NCI-H345 treated with DMSO at 0.1 percent for 48 hours (cell line): ENCODE measurements around the gene TMBIM4.
"Not testable (repeated sequence)": the region's sequence is repeated elsewhere in the genome, so short reads cannot be mapped to it uniquely, and the experiment has no call there.

ENCODE experiments used
- DNase-seq: peaks from one replicate; lab custom pipeline; 2025; ENCODE audit not compliant: unreplicated experiment; lab: John Stamatoyannopoulos, UW

TMBIM4 gene

DNA sequence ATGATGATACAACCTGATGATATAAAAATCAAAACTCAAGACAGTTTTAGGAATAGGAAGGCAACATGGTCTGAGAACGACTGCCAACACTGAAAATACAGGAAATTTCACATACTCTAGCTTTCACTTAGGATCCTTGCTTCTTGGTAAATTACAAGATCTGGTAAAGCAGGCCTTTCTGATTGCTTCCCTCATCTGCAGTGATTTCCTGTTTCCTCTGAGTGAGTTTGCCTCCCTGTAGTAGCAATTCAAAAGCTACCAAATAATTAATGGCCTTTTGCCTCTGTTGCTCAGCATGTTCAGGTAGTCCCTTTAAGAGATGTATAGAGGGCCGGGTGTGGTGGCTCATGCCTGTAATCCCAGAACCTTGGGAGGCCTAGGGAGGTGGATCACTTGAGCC is 17.2 kb upstream of the TMBIM4 start:
- no peak for DNase-seq

GRCh38 chr12:66184822-66185221 is 15.0 kb upstream of the TMBIM4 start:
- not testable (repeated sequence) for DNase-seq

GRCh38 chr12:66182956-66183355 is 13.2 kb upstream of the TMBIM4 start:
- no peak for DNase-seq

GRCh38 chr12:66176105-66176900 is 6.5 kb upstream of the TMBIM4 start:
- no peak for DNase-seq

DNA sequence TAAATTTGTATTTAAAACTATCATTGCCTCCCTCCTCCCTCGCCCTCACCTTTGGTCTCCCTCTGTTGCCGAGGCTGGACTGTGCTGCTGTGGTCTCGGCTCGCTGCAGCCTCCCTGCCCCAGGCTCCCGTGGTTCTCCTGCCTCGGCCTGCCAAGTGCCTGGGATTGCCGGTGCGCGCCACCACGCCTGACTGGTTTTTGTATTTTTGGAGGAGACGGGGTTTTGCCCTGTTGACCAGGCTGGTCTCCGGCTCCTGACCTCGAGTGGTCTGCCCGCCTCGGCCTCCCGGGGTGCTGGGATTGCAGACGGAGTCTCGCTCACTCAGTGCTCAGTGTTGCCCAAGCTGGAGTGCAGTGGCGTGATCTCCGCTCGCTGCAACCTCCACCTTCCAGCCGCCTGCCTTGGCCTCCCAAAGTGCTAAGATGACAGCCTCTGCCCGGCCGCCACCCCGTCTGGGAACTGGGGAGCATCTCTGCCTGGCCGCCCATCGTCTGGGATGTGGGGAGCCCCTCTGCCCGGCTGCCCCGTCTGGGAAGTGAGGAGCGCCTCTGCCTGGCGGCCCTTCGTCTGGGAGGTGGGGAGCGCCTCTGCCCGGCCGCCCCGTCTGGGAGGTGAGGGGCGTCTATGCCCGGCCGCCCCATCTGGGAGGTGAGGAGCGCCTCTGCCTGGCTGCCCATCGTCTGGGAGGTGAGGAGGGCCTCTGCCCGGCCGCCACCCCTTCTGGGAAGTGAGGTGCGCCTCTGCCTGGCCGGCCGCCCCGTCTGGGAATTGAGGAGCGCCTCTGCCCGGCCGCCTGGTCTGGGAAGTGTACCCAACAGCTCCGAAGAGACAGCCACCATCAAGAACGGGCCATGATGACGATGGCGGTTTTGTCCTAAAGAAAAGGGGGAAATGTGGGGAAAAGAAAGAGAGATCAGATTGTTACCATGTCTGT is 4.9 kb upstream of the TMBIM4 start:
- not testable (repeated sequence) for DNase-seq

GRCh38 chr12:66170606-66171005 is 810 bp upstream of the TMBIM4 start:
- no peak for DNase-seq

GRCh38 chr12:66168410-66168809 is 1.4 kb downstream of the TMBIM4 start:
- no peak for DNase-seq

DNA sequence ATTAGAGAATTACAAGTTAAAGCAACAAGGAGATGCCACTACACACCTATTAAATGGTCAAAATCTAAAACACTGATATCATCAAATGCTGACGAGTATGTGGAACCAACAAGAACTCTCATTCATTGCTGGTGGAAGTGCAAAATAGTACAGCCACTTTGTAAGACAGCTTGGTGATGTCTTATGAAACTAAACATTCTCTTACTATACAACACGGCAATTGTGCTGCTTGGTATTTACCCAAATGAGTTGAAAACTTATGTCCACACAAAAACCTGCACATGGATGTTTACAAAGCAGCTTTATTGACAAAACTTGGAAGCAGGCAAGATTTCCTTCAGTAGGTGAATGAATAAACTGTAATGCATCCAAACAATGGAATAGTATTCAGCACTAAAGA is 3.2 kb downstream of the TMBIM4 start:
- no peak for DNase-seq

- DNase-seq, result no peak
These were observed 4.7 kb downstream of the TMBIM4 start for GRCh38 chr12:66165141-66165540.

DNA sequence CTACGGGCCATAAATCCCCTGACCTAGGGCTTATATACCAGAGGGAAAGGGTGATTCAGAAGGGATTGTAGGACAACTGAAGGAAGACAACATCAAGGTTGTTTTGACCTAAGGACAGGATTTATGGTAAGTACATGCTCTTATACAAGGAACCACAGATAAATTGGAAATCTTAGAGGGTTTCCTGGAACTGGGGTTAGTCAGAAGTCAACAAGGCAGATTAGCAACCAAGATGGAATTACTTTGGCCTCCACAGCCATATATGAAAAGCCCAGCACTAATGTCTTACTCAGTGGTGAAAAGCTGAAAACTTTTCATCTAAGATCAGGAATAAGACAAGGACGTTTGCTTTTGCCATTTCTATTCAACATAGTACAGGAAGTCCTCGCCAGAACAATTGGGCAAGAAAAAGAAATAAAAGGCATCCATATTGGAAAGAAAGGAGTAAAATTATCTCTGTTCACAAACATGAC is 5.4 kb downstream of the TMBIM4 start:
- no peak for DNase-seq

DNA sequence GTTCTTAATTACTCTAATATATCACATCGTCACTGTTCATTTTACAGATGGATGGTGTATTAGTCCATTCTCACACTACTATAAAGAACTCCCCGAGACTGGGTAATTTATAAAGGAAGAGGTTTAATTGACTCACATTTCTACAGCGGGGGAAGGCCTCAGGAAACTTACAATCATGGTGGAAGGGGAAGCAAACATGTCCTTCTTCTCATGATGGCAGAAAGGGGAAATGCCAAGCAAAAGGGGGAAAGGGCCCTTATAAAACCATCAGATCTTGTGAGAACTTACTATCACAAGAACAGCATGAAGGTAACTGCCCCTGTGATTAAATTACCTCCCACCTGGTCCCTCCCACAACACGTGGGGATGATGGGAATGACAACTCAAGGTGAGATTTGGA is 6.5 kb downstream of the TMBIM4 start:
- DNase-seq, result no peak

DNA sequence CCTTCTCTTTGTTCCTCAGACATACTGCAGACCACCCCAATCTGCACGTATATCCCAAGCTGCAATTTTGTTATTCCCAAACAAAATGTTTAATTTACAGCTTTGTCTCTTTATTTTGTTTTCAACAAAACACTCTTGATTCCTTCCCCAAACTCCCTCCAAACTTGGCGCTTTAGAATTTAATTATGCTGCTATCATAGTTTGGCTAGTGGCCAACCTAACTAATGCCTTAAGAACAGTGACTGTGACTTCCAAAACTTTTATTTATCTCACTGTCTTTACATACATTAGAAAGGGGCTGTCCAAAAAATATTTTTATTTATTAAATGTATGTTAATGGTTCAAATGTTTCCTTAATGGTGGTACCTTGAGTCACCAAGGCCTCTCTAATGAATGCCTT is 7.1 kb downstream of the TMBIM4 start:
- no peak for DNase-seq

- no peak for DNase-seq
These were observed 9.1 kb downstream of the TMBIM4 start for GRCh38 chr12:66160704-66161103.

DNA sequence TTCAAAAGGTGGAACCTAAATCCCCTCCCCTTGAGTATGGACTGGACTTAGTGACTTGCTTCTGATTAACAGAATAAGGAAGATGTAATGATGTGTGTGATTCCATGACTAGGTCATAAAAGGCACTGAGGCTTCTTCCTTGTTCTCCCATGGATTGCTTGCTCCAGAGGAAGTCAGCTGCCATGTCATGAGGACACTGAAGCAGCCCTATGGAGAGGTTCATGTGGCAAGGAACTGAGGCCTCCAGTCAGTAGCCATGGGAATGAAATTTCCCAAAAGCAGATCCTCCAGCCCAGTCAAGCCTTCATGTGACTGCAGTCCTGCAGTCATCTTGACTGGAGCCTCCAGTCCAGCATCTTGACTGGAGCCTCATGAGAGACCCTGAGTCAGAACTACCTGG is 10.7 kb downstream of the TMBIM4 start:
- no peak for DNase-seq

GRCh38 chr12:66156654-66157053 is 13.1 kb downstream of the TMBIM4 start:
- no peak for DNase-seq

- DNase-seq, result no peak
These were observed 15.0 kb downstream of the TMBIM4 start for GRCh38 chr12:66154776-66155175.

- DNase-seq, result no peak
These were observed 17.1 kb downstream of the TMBIM4 start for GRCh38 chr12:66152732-66153131.

DNA sequence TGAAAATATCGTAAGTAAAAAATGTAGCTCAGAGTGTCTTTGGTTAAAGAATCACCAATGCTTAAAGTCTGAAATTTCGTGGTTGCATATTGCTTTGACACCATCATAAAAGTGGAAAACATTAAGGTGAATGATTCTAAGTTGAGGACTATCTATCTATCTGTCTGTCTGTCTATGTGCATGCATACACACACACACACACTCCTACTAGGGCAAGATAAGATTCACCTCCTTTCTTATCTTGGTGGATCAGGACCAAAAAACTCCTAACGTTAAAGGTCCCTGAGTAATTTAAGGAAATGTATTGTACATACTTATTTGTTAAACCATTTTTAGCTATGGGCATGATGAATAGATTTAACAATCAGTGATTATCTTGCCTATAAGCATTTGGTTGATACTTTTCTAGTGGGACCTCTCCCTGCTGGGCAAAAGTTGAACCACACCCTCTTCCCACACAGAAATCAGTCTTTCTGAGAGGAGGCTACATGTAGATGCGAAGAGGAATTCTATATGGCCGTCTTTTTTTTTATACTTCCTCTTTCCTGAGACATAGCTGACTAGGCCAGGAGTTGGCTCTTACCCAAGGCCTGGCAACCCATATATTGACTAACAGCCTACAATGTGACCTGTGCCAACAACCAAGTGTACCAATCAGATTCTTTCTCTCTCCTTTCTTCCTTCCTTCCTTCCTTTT is 19.9 kb downstream of the TMBIM4 start:
- no peak for DNase-seq

GRCh38 chr12:66144791-66145754 is 24.7 kb downstream of the TMBIM4 start:
- DNase-seq, result peak; percentile 3

DNA sequence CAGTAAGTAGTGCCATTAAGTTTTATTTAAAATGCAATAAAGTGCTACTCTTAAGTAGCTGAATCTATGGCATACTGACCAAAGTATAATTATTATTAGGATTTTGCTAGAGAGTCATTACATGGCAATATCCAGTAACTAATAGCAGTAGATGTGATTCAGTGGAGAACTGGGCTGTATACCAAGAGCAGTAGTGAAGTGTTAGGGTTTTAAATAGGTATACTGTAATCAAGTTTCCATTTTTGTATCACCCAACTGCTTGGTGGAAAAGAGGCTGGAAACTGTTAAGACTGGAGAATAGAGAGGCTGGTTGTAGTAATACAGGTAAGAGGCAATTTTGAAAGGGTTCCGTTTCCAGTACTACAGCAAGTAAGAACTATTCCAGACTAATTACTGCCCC is 25.9 kb downstream of the TMBIM4 start:
- no peak for DNase-seq
